ENCODE measurements around the gene SCYGR7.
"Not testable (repeated sequence)": the region's sequence is repeated elsewhere in the genome, so short reads cannot be mapped to it uniquely, and the experiment has no call there.

SCYGR7 gene, protein sequence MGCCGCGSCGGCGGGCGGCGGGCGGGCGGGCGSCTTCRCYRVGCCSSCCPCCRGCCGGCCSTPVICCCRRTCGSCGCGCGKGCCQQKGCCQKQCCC

GRCh38 chr2:227728035-227728434, at the start of gene SCYGR7:
SCYGR7 (plus strand) TSS chr2:227728335; CDS start chr2:227728335, 0 bp downstream.
- DNase-seq (ENCODE audit: low spot score): no peak

- no peak for DNase-seq (ENCODE audit: low spot score)
Observed at GRCh38 chr2:227684258-227684657, 43.9 kb upstream of the SCYGR7 start.

GRCh38 chr2:227687189-227687588, 40.9 kb upstream of the SCYGR7 start:
- DNase-seq (ENCODE audit: low spot score): no peak

DNA sequence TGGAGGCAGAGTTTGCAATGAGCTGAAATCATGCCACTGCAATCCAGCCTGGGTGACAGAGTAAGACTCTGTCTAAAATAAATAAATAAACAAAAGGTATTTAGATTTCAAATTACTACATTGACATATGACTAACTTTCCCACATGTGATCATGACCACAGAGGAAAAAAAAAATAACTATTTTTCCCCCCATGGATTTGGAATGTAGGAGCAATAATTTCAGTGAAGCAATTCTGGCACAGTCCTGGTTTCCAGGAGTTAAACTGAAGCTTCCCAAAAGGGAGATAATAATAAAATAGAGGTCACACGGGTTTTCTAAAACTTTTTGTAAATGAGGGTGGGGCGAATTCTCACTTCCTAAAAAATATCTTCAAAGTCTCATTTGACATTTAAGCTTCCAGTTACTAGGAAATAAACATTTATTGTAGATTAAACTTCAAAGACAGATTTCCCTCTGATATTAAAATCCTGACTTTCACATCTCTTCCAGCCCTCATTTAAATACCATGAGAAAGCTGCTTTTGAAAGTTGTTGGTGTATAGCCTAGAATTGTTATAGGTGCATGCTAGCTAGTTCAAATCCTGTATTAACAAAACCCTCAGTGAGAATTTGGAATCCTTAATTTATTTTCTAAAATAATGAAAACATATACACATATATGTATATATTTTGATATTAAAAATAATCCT, 31.0 kb upstream of the SCYGR7 start:
- no peak for DNase-seq (ENCODE audit: low spot score)

DNA sequence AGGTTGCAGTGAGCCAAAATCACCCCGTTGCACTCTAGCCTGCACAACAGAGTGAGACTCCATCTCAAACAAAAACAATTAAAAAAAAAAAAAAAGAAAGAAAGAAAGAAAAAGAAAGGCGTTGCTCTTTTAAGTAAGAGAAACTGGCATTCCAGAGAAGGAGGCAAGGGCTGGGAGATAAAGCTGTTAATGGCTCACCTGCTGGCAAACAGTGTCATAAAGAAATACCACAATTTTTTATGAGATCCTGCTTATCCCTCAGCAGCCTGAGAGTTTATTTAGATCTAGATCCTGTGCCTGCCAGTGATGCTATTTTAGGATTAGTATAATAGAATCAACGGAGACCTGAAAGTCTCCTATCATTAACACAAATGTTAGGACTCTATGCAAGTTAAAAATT, 26.6 kb upstream of the SCYGR7 start:
- DNase-seq (ENCODE audit: low spot score): no peak

GRCh38 chr2:227703280-227703732, 24.8 kb upstream of the SCYGR7 start:
- no peak for DNase-seq (ENCODE audit: low spot score)

DNA sequence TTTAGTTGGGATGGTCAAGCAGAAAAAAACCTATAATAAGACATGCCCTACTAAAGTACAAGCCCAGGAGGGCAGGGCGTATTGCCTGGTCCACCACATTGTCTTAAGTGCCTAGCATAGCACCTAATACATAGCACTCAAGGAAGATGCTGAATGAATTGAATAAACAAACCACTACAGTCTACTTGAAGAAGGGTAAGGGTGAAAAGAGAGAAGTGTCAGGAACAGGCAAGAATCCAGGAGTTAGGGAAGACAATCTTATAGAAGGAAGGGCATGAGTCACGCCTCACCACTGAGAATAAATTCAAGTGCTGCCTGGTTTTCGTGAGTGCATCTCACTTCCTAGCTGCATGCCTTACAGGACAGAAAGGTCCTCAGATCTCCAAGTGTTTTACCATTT, 24.2 kb upstream of the SCYGR7 start:
- no peak for DNase-seq (ENCODE audit: low spot score)

DNA sequence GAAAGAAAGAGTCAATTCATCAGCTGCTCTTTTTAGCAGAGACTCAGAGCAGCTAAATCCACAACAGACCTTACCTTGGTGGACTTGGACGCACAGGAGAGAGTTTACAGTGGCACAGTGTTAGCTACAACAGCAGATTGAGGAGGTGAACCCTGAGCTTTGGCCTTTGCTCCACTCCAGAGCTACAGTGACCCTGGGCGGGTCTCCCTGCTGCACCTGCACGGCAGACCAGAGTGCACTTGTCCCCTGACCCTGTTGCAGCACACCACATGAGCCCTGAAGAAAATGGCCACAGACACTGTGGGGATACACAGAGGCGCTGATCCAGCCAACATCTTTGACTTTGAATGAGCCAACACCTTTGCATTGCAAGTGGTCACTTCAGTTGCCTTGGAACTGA, 21.3 kb upstream of the SCYGR7 start:
- DNase-seq (ENCODE audit: low spot score): no peak

DNA sequence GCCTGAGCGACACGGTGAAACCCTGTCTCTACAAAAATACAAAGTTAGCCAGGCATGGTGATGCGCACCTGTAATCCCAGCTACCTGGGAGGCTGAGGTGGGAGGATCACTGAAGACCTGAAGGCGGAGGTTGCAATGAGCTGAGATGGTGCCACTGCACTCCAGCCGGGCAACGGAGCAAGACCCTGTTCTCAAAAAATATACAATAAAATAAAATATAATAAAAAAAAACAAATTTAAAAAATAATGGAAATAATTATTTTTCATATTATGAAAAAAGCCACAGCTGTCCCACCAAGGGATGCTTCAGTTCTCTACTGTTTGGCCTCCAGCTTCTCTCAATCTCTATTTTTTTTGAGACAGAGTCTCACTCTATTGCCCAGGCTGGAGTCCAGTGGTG, 20.7 kb upstream of the SCYGR7 start:
- no peak for DNase-seq (ENCODE audit: low spot score)

DNA sequence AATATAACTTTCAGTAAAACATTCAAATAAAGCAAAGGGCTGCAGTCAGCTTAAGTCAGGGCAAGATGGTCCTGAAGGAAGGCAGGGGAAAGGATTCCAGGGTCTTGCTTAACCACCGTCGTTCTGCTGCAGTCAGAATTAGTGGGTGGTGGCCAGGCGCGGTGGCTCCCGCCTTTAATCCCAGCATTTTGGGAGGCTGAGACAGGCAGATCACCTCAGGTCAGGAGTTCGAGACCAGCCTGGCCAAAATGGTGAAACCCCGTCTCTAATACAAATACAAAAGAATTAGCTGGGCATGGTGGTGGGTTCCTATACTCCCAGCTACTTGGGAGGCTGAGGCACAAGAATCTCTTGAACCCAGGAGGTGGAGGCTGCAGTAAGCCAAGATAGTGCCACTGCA, 17.1 kb upstream of the SCYGR7 start:
- DNase-seq (ENCODE audit: low spot score): no peak

DNA sequence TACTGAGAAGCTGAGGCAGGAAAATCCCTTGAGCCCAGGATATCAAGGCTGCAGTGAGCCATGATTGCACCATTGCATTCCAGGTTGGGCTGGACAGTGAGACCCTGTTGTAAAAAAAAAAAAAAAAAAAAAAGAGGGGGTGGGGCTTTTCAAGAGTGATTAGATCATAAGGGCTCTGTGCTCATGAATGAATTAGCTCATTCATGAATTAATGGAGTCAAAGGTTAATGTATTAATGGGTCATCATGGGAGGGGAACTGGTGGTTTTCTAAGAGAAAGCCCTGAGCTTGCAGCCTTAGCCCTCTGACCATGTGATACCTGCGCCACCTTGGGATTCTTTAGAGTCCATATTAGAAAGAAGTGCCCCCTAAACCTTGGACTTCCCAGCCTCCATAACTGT, 14.8 kb upstream of the SCYGR7 start:
- DNase-seq (ENCODE audit: low spot score): no peak

- no peak for DNase-seq (ENCODE audit: low spot score)
Observed at GRCh38 chr2:227716501-227716900, 11.6 kb upstream of the SCYGR7 start.

GRCh38 chr2:227717687-227718567, 10.2 kb upstream of the SCYGR7 start, which contains the start of gene SLC19A3:
SLC19A3 (minus strand) TSS chr2:227718028; CDS start chr2:227702318, 15,710 bp downstream.
- DNase-seq (ENCODE audit: low spot score): no peak

DNA sequence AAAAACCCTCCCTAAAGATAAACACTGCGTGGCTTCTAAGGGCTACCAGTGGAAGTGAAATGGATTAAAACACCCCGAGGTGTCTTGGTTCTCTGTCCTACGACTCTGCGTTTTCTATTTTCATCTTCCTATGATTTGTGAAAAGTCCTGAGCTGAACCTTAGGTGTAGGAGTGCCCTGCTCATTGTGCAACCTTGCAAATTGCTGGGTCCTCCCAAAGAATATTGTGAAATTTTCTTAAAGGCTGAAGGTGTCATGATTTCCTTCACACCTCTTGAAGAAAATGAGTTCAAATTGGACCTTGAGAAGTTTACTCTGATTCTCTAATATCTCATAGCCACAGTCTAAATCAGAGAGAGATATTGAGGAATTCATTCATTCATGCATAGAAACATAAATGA, 8.5 kb upstream of the SCYGR7 start:
- DNase-seq (ENCODE audit: low spot score): no peak

- no peak for DNase-seq (ENCODE audit: low spot score)
Observed at GRCh38 chr2:227720680-227721079, 7.5 kb upstream of the SCYGR7 start.

DNA sequence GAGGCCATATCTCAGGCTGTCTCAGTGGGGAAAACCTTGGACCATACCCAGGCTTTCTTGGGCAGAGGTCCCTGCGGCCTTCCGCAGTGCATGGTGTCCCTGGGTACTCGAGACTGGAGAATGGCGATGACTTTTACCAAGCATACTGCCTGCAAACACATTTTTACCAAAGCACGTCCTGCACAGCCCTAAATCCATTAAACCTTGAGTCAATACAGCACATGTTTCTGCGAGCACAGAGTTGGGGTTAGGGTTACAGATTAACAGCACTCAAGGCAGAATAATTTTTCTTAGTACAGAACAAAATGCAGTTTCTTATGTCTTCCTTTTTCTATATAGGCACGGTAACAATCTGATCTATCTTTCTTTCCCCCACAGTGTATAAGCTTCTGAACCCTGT, 5.3 kb upstream of the SCYGR7 start:
- DNase-seq (ENCODE audit: low spot score): not testable (repeated sequence)

GRCh38 chr2:227724394-227725039, 3.6 kb upstream of the SCYGR7 start, which contains the start of gene SCYGR6:
SCYGR6 (minus strand) TSS chr2:227724757; CDS start chr2:227724757, 0 bp downstream.
- DNase-seq (ENCODE audit: low spot score): no peak

GRCh38 chr2:227739351-227739750, 11.2 kb downstream of the SCYGR7 start:
- DNase-seq (ENCODE audit: low spot score): no peak

GRCh38 chr2:227740705-227741104, 12.6 kb downstream of the SCYGR7 start:
- DNase-seq (ENCODE audit: low spot score): not testable (repeated sequence)

DNA sequence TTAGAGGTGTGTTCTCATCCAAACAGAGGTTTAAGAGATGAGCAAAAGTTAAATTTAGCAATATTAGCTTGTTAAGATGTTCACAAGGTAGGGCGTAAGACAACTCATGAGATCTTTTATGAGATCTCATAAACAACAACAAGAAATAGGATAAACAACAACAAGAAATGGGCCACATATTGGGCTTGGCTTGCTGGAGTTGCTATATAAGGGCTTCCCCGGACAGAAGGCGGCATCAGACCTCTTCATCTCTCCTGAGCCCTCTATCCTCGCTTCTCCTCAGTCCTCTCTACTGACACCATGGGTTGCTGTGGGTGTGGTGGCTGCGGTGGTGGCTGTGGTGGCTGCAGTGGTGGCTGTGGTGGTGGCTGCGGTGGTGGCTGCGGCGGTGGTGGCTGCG, 17.5 kb downstream of the SCYGR7 start, which contains the start of gene SCYGR8:
SCYGR8 (plus strand) TSS at position 301 of the 400 bp plus-strand sequence; CDS start at position 301, 0 bp downstream.
- DNase-seq (ENCODE audit: low spot score): no peak

DNA sequence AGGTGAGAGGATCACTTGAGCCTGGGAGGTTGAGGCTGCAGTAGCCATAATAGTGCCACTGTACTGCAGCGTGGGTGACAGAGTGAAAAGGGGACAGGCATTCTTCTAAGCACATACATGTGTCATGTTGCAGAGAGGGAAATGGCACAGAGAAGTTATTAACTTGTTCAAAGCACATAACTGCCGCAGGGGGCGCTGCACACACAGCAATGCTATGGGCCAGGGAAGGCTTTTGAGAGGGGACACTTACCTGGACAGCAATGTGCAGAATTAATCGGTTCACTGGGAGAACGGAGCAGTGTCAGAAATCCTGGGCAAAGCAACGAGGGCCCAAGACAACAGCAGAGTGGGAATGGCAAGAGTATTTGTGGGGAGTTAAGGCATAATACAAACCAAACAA, 19.9 kb downstream of the SCYGR7 start:
- DNase-seq (ENCODE audit: low spot score): no peak

DNA sequence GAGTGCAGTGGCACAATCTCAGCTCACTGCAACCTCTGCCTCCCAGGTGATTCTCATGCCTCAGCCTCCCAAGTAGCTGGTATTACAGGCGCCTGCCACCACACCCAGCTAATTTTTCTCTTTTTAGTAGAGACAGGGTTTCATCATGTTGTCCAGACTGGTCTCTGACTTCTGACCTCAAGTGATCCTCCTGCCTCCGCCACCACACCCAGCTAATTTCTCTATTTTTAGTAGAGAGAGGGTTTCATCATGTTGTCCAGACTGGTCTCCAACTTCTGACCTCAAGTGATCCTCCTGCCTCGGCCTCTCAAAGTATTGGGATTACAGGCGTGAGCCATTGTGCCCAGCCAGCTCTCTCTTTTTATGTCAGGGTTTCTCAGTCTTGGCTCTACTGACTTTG, 28.1 kb downstream of the SCYGR7 start:
- DNase-seq (ENCODE audit: low spot score): not testable (repeated sequence)
